ENCODE results near the gene PRDX2.

DNA sequence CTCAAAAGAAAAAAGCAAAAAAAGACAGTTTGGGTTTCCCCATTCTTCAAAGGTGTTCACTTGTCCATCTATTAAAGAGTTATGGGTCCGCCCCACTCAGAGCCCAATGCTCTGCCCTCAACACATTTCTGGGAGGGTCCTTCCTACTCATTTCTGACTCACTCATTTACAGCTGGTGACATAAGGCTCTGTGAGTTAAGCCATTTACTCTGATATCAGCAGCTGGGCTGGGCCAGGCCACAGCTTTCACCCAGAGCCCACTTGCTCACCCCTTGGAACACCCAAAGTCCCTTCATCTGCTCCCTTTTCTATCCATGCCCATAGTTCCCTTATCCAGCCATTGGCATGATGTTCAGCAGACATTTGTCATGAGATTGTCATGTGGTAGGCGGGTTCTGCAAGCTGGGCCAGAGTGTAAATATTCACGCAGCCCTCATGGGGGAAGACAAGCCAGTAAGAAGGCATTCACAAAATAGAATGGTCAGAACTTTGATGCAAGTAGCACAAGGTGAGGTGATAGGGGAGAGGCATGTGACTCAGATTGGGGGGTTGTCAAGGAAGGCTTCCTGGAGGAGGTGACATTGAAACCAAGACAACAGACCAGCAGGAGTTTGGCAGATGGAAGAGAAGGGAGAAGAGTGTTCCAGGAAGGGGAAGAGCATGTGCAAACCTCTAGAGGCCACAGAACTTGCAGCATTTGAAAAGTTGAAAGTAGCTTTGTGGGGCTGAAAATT lies 42.6 kb upstream of the PRDX2 start:
- TF ChIP-seq, protein P1, sequence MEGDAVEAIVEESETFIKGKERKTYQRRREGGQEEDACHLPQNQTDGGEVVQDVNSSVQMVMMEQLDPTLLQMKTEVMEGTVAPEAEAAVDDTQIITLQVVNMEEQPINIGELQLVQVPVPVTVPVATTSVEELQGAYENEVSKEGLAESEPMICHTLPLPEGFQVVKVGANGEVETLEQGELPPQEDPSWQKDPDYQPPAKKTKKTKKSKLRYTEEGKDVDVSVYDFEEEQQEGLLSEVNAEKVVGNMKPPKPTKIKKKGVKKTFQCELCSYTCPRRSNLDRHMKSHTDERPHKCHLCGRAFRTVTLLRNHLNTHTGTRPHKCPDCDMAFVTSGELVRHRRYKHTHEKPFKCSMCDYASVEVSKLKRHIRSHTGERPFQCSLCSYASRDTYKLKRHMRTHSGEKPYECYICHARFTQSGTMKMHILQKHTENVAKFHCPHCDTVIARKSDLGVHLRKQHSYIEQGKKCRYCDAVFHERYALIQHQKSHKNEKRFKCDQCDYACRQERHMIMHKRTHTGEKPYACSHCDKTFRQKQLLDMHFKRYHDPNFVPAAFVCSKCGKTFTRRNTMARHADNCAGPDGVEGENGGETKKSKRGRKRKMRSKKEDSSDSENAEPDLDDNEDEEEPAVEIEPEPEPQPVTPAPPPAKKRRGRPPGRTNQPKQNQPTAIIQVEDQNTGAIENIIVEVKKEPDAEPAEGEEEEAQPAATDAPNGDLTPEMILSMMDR (conservative IDR thresholded peaks at IDR 0.05; ENCODE audit: low read depth, low read length), result no peak
- TF ChIP-seq EZH2phosphoT487 (IDR thresholded peaks at IDR 0.05; ENCODE audit: borderline replicate concordance, low read length) (no peak), EZH2 (IDR thresholded peaks at IDR 0.05; ENCODE audit: low read length, unreplicated experiment) (no peak)

All from PC-3 (cell line).